HG03095 (cell line): ENCODE data around the gene ALAD.
"Not testable (repeated sequence)": the region's sequence is repeated elsewhere in the genome, so short reads cannot be mapped to it uniquely, and the experiment has no call there.

Source experiments
- ATAC-seq: cut with Tn5 transposase; IDR thresholded peaks from one replicate; pipeline ENCODE4 v1.9.1; 2021; ENCODE audit warnings: moderate library complexity; ENCODE audit not compliant: unreplicated experiment

ALAD gene

GRCh38 chr9:113375057-113376023, 25.7 kb downstream of the ALAD start:
- ATAC-seq, result no peak

- no peak for ATAC-seq
These were observed 27.2 kb downstream of the ALAD start for GRCh38 chr9:113373676-113374392.

- no peak for ATAC-seq
These were observed 27.8 kb downstream of the ALAD start for GRCh38 chr9:113373256-113373655.

GRCh38 chr9:113372059-113372458, 29.0 kb downstream of the ALAD start:
- no peak for ATAC-seq

GRCh38 chr9:113370806-113371325, 30.2 kb downstream of the ALAD start:
- no peak for ATAC-seq

- ATAC-seq, result no peak
These were observed 31.3 kb downstream of the ALAD start for GRCh38 chr9:113369855-113370140.

- no peak for ATAC-seq
These were observed 31.9 kb downstream of the ALAD start for GRCh38 chr9:113368982-113369854.

- no peak for ATAC-seq
These were observed 32.6 kb downstream of the ALAD start for GRCh38 chr9:113368348-113368981.

GRCh38 chr9:113365652-113366051, 35.4 kb downstream of the ALAD start:
- not testable (repeated sequence) for ATAC-seq

- no peak for ATAC-seq
These were observed 36.1 kb downstream of the ALAD start for GRCh38 chr9:113364951-113365350.

- no peak for ATAC-seq
These were observed 37.7 kb downstream of the ALAD start for GRCh38 chr9:113363336-113363735.

- no peak for ATAC-seq
These were observed 39.6 kb downstream of the ALAD start for GRCh38 chr9:113361304-113362018.

GRCh38 chr9:113360242-113360842, 40.7 kb downstream of the ALAD start:
- no peak for ATAC-seq

GRCh38 chr9:113359385-113359784, 41.7 kb downstream of the ALAD start:
- no peak for ATAC-seq

GRCh38 chr9:113356686-113357292, 44.3 kb downstream of the ALAD start:
- ATAC-seq, result no peak

GRCh38 chr9:113355040-113355596, 46.0 kb downstream of the ALAD start:
- no peak for ATAC-seq

GRCh38 chr9:113352411-113352810, 48.7 kb downstream of the ALAD start:
- ATAC-seq, result no peak

- no peak for ATAC-seq
These were observed 49.1 kb downstream of the ALAD start for GRCh38 chr9:113352006-113352405.

- no peak for ATAC-seq
These were observed 50.1 kb downstream of the ALAD start for GRCh38 chr9:113350937-113351336.
